Measurements from ENCODE around the gene CFAP47.
"Not testable (repeated sequence)": the region's sequence is repeated elsewhere in the genome, so short reads cannot be mapped to it uniquely, and the experiment has no call there.

- not testable (repeated sequence) for TF ChIP-seq SNAI2 (CRISPR knock-in tag; IDR thresholded peaks at IDR 0.05); ZNF8 (CRISPR knock-in tag; IDR thresholded peaks at IDR 0.05); OSR1 (CRISPR knock-in tag; IDR thresholded peaks at IDR 0.05); ZNF565 (CRISPR knock-in tag; conservative IDR thresholded peaks at IDR 0.05; ENCODE audit: low read depth); CSDC2 (CRISPR knock-in tag; IDR thresholded peaks at IDR 0.05); ZC3H10 (CRISPR knock-in tag; IDR thresholded peaks at IDR 0.05); RARB (CRISPR knock-in tag; IDR thresholded peaks at IDR 0.05); ISL1 (CRISPR knock-in tag; IDR thresholded peaks at IDR 0.05); PPARA (CRISPR knock-in tag; IDR thresholded peaks at IDR 0.05; ENCODE audit: borderline replicate concordance); ZFP3 (CRISPR knock-in tag; IDR thresholded peaks at IDR 0.05); TOX (CRISPR knock-in tag; IDR thresholded peaks at IDR 0.05; ENCODE audit: borderline replicate concordance); GLIS3 (CRISPR knock-in tag; IDR thresholded peaks at IDR 0.05)
- TF ChIP-seq, protein P1, sequence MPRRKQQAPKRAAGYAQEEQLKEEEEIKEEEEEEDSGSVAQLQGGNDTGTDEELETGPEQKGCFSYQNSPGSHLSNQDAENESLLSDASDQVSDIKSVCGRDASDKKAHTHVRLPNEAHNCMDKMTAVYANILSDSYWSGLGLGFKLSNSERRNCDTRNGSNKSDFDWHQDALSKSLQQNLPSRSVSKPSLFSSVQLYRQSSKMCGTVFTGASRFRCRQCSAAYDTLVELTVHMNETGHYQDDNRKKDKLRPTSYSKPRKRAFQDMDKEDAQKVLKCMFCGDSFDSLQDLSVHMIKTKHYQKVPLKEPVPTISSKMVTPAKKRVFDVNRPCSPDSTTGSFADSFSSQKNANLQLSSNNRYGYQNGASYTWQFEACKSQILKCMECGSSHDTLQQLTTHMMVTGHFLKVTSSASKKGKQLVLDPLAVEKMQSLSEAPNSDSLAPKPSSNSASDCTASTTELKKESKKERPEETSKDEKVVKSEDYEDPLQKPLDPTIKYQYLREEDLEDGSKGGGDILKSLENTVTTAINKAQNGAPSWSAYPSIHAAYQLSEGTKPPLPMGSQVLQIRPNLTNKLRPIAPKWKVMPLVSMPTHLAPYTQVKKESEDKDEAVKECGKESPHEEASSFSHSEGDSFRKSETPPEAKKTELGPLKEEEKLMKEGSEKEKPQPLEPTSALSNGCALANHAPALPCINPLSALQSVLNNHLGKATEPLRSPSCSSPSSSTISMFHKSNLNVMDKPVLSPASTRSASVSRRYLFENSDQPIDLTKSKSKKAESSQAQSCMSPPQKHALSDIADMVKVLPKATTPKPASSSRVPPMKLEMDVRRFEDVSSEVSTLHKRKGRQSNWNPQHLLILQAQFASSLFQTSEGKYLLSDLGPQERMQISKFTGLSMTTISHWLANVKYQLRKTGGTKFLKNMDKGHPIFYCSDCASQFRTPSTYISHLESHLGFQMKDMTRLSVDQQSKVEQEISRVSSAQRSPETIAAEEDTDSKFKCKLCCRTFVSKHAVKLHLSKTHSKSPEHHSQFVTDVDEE (CRISPR knock-in tag; IDR thresholded peaks at IDR 0.05), result not testable (repeated sequence)
- TF ChIP-seq, protein P2, sequence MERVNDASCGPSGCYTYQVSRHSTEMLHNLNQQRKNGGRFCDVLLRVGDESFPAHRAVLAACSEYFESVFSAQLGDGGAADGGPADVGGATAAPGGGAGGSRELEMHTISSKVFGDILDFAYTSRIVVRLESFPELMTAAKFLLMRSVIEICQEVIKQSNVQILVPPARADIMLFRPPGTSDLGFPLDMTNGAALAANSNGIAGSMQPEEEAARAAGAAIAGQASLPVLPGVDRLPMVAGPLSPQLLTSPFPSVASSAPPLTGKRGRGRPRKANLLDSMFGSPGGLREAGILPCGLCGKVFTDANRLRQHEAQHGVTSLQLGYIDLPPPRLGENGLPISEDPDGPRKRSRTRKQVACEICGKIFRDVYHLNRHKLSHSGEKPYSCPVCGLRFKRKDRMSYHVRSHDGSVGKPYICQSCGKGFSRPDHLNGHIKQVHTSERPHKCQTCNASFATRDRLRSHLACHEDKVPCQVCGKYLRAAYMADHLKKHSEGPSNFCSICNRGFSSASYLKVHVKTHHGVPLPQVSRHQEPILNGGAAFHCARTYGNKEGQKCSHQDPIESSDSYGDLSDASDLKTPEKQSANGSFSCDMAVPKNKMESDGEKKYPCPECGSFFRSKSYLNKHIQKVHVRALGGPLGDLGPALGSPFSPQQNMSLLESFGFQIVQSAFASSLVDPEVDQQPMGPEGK (CRISPR knock-in tag; IDR thresholded peaks at IDR 0.05; ENCODE audit: borderline replicate concordance), result not testable (repeated sequence)
Observed at GRCh38 chrX:35986816-35987215, 67.3 kb downstream of the CFAP47 start.

Data from SK-N-SH treated with all-trans-retinoic acid at 6 μM for 48 hours (cell line).